GM23338 (cell line): ENCODE measurements around the gene AKAP8L. TPM values are rescaled to one million over a fixed set of nuclear protein-coding genes. Genes with fewer than 3 reads are reported as not detected.

ENCODE experiments used
- ATAC-seq: fragments of 200-7000 bp; cut with Tn5 transposase; 3 replicates; pipeline ENCODE4 v1.9.1; 2020
- DNase-seq: peaks from one replicate; pipeline ENCODE4 v3.0.0-alpha.2; 2015; ENCODE audit warnings: low spot score
- H2AFZ ChIP-seq: fragments of 200-600 bp; sonication (generic); 2 replicates; pipeline ENCODE4 v1.8.0; 2016; ENCODE audit warnings: antibody characterized with exemption, mild to moderate bottlenecking, moderate library complexity
- H3F3A ChIP-seq: fragments of 200-600 bp; sonication (generic); replicated peaks from 2 replicates; pipeline ENCODE4 v1.8.0; 2017; ENCODE audit warnings: antibody characterized with exemption, mixed run types, low read depth
- H3K27ac ChIP-seq: fragments of 200-600 bp; sonication (generic); 2 replicates; pipeline ENCODE4 v1.6.1; 2016; ENCODE audit warnings: low read depth
- H3K27me3 ChIP-seq: fragments of 200-600 bp; sonication (generic); 2 replicates; pipeline ENCODE4 v1.8.0; 2016; ENCODE audit warnings: mild to moderate bottlenecking, mixed run types, moderate library complexity; ENCODE audit not compliant: insufficient read depth
- H3K36me3 ChIP-seq: fragments of 200-600 bp; sonication (generic); 2 replicates; pipeline ENCODE4 v1.8.0; 2016; ENCODE audit warnings: mild to moderate bottlenecking; ENCODE audit not compliant: insufficient read depth
- H3K4me1 ChIP-seq: fragments of 200-600 bp; sonication (generic); 2 replicates; pipeline ENCODE4 v1.8.0; 2016; ENCODE audit warnings: mild to moderate bottlenecking, moderate library complexity; ENCODE audit not compliant: insufficient read depth
- H3K4me2 ChIP-seq: fragments of 200-600 bp; sonication (generic); 2 replicates; pipeline ENCODE4 v1.7.1; 2017; ENCODE audit warnings: mixed run types
- H3K4me3 ChIP-seq: fragments of 200-600 bp; sonication (generic); 2 replicates; pipeline ENCODE4 v1.6.1; 2016; ENCODE audit warnings: mixed run types
- H3K79me2 ChIP-seq: fragments of 200-600 bp; sonication (generic); replicated peaks from 2 replicates; pipeline ENCODE4 v1.8.0; 2017; ENCODE audit warnings: mild to moderate bottlenecking; ENCODE audit not compliant: insufficient read depth
- H3K9me2 ChIP-seq: fragments of 200-600 bp; sonication (generic); 2 replicates; pipeline ENCODE4 v1.8.0; 2017; ENCODE audit not compliant: insufficient read depth
- H4K20me1 ChIP-seq: fragments of 200-600 bp; sonication (generic); replicated peaks from 2 replicates; pipeline ENCODE4 v1.8.0; 2017; ENCODE audit warnings: mild to moderate bottlenecking; ENCODE audit not compliant: insufficient read depth
- H3K27ac Mint-ChIP-seq: 2 replicates; pipeline ENCODE4 v1.8.0; 2020; ENCODE audit warnings: inconsistent platforms, mild to moderate bottlenecking, moderate library complexity, mixed read lengths
- H3K27me3 Mint-ChIP-seq: 3 replicates; pipeline ENCODE4 v1.8.0; 2022; ENCODE audit warnings: low read depth, mild to moderate bottlenecking, moderate library complexity, mixed read lengths, inconsistent platforms; ENCODE audit not compliant: insufficient read depth, poor library complexity
- H3K36me3 Mint-ChIP-seq: 3 replicates; pipeline ENCODE4 v1.8.0; 2021; ENCODE audit warnings: low read depth, mild to moderate bottlenecking, inconsistent platforms, moderate library complexity, mixed read lengths
- H3K4me1 Mint-ChIP-seq: 3 replicates; pipeline ENCODE4 v1.8.0; 2020; ENCODE audit warnings: mild to moderate bottlenecking, inconsistent platforms, mixed read lengths
- H3K4me3 Mint-ChIP-seq: 3 replicates; pipeline ENCODE4 v1.8.0; 2021; ENCODE audit warnings: moderate library complexity, mild to moderate bottlenecking, inconsistent platforms, mixed read lengths
- H3K9me3 Mint-ChIP-seq: 3 replicates; pipeline ENCODE4 v1.8.0; 2020; ENCODE audit warnings: moderate library complexity, mild to moderate bottlenecking, inconsistent platforms, mixed read lengths
- EZH2 ChIP-seq: fragments of 200-600 bp; sonication (generic); IDR thresholded peaks from one replicate; pipeline ENCODE4 v1.8.0; 2017; ENCODE audit warnings: antibody characterized with exemption, mild to moderate bottlenecking, low read depth; ENCODE audit not compliant: unreplicated experiment
- POLR2AphosphoS5 ChIP-seq: IDR thresholded peaks from 2 replicates; pipeline ENCODE4 v1.6.1; 2016; ENCODE audit warnings: antibody characterized with exemption, low read depth
- STAT1 ChIP-seq: IDR thresholded peaks from one replicate; pipeline ENCODE4 v1.6.1; 2016; ENCODE audit warnings: antibody characterized with exemption; ENCODE audit not compliant: unreplicated experiment
- ZNF114 ChIP-seq: fragments of 250-450 bp; sonication (Bioruptor Pico); IDR thresholded peaks from 2 replicates; pipeline ENCODE4 v1.5.0; 2020; ENCODE audit warnings: mild to moderate bottlenecking, moderate library complexity
- ZNF331 ChIP-seq: fragments of 250-450 bp; sonication (Bioruptor Pico); IDR thresholded peaks from 2 replicates; pipeline ENCODE4 v1.5.0; 2020; ENCODE audit warnings: low read depth, mild to moderate bottlenecking, moderate library complexity
- polyA plus RNA-seq: library from polyadenylated mRNA; unstranded; fragments of >200 nt; fragmentation: Nextera tagmentation; extraction: Ambion mirVana; gene quantifications from 2 replicates; pipeline ENCODE4 v1.2.1, GENCODE V29; 2016
- total RNA-seq: library from RNA; depleted of rRNA; stranded (reverse); fragments of >200 nt; shearing (Covaris generic); gene quantifications from 2 replicates; pipeline ENCODE4 v1.2.3, GENCODE V29; 2014
- TF ChIP-seq, protein P1 (sequence below): fragments of 250-450 bp; sonication (Bioruptor Pico); IDR thresholded peaks from 2 replicates; pipeline ENCODE4 v1.5.0; 2020; ENCODE audit warnings: mild to moderate bottlenecking, moderate library complexity
- TF ChIP-seq, protein P2 (sequence below): IDR thresholded peaks from 2 replicates; pipeline ENCODE4 v1.6.1; 2016; ENCODE audit warnings: antibody characterized with exemption
- TF ChIP-seq, protein P3 (sequence below), 2 experiments: fragments of 200-600 bp in 1 of 2; sonication (generic) in 1 of 2; conservative IDR thresholded peaks; 2 replicates each; pipeline versions ENCODE4 v1.5.1 to v1.6.1; 2016 to 2017; ENCODE audit warnings: antibody characterized with exemption in 2 of 2, low read depth in 2 of 2, mild to moderate bottlenecking in 2 of 2, moderate library complexity in 1 of 2

The AKAP8L gene
- total and polyA plus RNA-seq, 2 experiments from 2014 or later, result 78.8 to 165 TPM

DNA sequence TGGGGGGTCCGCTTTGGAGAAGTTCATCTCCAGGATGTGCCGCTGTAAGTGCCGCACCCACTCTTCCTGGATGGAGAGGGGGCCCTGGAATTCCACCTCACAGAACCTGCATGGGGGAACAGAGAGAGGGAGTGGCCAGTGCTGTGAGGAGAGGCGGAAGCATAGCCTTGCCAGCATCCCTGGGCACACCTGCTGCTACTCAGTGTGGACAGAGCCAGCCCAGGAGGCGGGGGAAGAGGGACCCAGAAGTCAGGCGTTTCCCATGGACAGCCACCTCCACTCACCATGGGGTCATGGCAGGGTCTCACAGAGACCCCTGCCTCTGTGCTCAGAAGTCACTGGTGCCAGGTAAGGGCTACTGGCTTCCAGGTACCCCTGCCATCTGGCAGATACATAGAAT lies 4.3 kb upstream of the AKAP8L start (continued):
- TF ChIP-seq, protein P1, sequence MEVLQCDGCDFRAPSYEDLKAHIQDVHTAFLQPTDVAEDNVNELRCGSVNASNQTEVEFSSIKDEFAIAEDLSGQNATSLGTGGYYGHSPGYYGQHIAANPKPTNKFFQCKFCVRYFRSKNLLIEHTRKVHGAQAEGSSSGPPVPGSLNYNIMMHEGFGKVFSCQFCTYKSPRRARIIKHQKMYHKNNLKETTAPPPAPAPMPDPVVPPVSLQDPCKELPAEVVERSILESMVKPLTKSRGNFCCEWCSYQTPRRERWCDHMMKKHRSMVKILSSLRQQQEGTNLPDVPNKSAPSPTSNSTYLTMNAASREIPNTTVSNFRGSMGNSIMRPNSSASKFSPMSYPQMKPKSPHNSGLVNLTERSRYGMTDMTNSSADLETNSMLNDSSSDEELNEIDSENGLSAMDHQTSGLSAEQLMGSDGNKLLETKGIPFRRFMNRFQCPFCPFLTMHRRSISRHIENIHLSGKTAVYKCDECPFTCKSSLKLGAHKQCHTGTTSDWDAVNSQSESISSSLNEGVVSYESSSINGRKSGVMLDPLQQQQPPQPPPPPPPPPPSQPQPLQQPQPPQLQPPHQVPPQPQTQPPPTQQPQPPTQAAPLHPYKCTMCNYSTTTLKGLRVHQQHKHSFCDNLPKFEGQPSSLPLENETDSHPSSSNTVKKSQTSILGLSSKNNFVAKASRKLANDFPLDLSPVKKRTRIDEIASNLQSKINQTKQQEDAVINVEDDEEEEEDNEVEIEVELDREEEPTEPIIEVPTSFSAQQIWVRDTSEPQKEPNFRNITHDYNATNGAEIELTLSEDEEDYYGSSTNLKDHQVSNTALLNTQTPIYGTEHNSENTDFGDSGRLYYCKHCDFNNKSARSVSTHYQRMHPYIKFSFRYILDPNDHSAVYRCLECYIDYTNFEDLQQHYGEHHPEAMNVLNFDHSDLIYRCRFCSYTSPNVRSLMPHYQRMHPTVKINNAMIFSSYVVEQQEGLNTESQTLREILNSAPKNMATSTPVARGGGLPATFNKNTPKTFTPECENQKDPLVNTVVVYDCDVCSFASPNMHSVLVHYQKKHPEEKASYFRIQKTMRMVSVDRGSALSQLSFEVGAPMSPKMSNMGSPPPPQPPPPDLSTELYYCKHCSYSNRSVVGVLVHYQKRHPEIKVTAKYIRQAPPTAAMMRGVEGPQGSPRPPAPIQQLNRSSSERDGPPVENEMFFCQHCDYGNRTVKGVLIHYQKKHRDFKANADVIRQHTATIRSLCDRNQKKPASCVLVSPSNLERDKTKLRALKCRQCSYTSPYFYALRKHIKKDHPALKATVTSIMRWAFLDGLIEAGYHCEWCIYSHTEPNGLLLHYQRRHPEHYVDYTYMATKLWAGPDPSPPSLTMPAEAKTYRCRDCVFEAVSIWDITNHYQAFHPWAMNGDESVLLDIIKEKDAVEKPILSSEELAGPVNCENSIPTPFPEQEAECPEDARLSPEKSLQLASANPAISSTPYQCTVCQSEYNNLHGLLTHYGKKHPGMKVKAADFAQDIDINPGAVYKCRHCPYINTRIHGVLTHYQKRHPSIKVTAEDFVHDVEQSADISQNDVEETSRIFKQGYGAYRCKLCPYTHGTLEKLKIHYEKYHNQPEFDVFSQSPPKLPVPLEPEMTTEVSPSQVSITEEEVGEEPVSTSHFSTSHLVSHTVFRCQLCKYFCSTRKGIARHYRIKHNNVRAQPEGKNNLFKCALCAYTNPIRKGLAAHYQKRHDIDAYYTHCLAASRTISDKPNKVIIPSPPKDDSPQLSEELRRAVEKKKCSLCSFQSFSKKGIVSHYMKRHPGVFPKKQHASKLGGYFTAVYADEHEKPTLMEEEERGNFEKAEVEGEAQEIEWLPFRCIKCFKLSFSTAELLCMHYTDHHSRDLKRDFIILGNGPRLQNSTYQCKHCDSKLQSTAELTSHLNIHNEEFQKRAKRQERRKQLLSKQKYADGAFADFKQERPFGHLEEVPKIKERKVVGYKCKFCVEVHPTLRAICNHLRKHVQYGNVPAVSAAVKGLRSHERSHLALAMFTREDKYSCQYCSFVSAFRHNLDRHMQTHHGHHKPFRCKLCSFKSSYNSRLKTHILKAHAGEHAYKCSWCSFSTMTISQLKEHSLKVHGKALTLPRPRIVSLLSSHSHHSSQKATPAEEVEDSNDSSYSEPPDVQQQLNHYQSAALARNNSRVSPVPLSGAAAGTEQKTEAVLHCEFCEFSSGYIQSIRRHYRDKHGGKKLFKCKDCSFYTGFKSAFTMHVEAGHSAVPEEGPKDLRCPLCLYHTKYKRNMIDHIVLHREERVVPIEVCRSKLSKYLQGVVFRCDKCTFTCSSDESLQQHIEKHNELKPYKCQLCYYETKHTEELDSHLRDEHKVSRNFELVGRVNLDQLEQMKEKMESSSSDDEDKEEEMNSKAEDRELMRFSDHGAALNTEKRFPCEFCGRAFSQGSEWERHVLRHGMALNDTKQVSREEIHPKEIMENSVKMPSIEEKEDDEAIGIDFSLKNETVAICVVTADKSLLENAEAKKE (CRISPR knock-in tag), result no peak

DNA sequence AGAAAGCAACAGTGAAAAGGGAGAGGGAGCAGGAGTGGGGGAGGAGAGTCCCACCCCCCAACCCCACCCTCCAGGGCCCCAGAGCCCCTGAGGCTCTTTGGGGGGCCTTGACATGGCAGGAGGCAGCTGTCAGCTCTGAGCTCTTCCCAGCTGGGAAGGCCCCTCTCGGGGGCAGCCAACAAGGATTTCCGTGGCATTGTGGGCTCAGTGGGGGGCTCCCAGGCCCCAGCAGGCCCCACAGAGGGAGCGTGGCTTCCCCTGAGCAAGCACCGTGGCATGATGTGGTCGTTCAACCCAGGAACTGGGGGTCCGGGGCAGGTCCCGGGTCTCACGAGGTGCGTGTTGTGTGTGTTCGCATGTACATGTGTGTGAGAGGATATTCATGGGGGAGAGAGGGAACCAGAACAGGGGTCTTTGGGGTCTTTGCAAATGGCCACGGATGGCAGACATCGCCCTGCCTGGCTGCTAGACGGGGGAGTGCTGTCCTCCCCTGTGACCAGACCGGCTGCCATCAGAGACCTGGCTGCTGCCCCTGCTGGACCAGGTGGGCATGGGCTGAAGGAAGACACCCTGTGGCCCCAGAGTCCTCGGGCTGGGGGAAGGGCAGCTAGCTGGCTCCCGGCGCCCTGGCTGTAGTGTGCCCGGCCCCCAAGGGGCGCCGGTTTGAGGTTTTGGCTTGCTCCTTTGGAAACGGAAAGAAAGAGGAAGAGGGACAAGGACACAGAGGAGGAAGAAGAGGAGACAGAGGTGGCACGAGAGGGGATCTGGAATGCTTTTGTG lies 3.7 kb upstream of the AKAP8L start:
- Histone ChIP-seq H3K27ac (no peak overlapping the region), H3K79me2 (peaks cover 11% of the 10 kb centered on the region), H3F3A (peaks cover 14% of the 10 kb centered on the region), H3K4me2 (no peak overlapping the region), H3K9me2 (no peaks in the 10 kb centered on the region), H3K36me3 (no peaks in the 10 kb centered on the region), H3K4me1 (peaks cover 4% of the 10 kb centered on the region; the same call in 1 of the 2 replicates), H4K20me1 (peaks cover 8% of the 10 kb centered on the region), H3K4me3 (no peak overlapping the region), H3K27me3 (no peaks in the 10 kb centered on the region), H2AFZ (no peak overlapping the region)
- ATAC-seq, result no peak
- peaks cover 5% of the 10 kb centered on the region for H3K4me1 Mint-ChIP-seq
- no peak overlapping the region for H3K27ac Mint-ChIP-seq
- peaks cover 36% of the 10 kb centered on the region for H3K36me3 Mint-ChIP-seq
- no peak for DNase-seq
- no peak overlapping the region for H3K4me3 Mint-ChIP-seq
- H3K27me3 Mint-ChIP-seq, result peaks cover 11% of the 10 kb centered on the region
- H3K9me3 Mint-ChIP-seq, result no peaks in the 10 kb centered on the region; the same call in 2 of the 3 replicates
- TF ChIP-seq POLR2AphosphoS5, result no peak
- TF ChIP-seq EZH2, result no peak
- TF ChIP-seq, protein P2, sequence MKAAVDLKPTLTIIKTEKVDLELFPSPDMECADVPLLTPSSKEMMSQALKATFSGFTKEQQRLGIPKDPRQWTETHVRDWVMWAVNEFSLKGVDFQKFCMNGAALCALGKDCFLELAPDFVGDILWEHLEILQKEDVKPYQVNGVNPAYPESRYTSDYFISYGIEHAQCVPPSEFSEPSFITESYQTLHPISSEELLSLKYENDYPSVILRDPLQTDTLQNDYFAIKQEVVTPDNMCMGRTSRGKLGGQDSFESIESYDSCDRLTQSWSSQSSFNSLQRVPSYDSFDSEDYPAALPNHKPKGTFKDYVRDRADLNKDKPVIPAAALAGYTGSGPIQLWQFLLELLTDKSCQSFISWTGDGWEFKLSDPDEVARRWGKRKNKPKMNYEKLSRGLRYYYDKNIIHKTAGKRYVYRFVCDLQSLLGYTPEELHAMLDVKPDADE, result no peak
- TF ChIP-seq STAT1, result no peak
- TF ChIP-seq ZNF114 (CRISPR knock-in tag), result no peak
- TF ChIP-seq, protein P3, sequence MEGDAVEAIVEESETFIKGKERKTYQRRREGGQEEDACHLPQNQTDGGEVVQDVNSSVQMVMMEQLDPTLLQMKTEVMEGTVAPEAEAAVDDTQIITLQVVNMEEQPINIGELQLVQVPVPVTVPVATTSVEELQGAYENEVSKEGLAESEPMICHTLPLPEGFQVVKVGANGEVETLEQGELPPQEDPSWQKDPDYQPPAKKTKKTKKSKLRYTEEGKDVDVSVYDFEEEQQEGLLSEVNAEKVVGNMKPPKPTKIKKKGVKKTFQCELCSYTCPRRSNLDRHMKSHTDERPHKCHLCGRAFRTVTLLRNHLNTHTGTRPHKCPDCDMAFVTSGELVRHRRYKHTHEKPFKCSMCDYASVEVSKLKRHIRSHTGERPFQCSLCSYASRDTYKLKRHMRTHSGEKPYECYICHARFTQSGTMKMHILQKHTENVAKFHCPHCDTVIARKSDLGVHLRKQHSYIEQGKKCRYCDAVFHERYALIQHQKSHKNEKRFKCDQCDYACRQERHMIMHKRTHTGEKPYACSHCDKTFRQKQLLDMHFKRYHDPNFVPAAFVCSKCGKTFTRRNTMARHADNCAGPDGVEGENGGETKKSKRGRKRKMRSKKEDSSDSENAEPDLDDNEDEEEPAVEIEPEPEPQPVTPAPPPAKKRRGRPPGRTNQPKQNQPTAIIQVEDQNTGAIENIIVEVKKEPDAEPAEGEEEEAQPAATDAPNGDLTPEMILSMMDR (conservative IDR thresholded peaks at IDR 0.05; ENCODE audit: low read depth in 2 of 2), result no peak; a peak in 1 of 4 replicates
- TF ChIP-seq ZNF331 (CRISPR knock-in tag), result no peak
